HG02763 (cell line): ENCODE data around the gene RAB2B.
"Not testable (repeated sequence)": the region's sequence is repeated elsewhere in the genome, so short reads cannot be mapped to it uniquely, and the experiment has no call there.

Experiments used
- ATAC-seq: cut with Tn5 transposase; IDR thresholded peaks from one replicate; pipeline ENCODE4 v1.9.1; 2021; ENCODE audit warnings: mild to moderate bottlenecking, moderate library complexity; ENCODE audit not compliant: unreplicated experiment

RAB2B gene

DNA sequence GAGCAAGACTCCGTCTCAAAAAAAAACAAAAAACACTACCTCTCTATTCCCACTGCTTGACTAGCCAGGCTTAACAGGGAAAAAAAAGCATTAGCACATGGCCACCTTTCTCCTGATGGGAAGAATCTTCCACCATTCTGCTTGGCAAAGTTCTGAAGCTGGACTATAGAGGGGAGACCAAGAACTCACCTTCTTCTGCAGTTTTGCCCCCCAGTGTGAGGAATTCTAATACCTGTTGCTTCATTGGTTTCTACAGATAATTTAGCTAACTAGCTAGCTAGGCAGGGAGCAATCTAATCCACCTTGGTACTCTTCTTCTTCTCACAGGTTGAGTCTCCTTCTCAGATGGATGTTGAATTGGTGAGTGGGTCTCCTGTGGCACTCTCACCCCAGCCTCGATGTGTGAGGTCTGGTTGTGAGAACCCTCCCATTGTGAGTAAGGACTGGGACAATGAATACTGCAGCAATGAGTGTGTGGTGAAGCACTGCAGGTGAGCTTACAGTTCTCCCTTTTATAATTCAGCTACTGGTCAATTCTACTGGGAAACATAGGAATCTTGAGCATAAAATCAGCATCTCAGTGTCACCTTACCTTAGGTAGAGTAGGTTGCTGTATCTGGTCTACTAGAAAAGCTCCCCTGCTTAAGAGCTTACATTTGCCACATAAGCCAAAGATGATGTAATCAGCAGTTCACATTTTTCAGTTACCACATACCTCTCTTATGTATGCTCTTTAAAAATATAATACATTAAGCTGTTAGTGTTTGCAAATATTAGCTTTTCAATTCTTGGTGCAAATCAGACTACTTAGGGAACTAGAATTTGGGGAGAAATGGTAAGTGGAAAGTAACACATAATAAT is 18.4 kb upstream of the RAB2B start:
- ATAC-seq: no peak

DNA sequence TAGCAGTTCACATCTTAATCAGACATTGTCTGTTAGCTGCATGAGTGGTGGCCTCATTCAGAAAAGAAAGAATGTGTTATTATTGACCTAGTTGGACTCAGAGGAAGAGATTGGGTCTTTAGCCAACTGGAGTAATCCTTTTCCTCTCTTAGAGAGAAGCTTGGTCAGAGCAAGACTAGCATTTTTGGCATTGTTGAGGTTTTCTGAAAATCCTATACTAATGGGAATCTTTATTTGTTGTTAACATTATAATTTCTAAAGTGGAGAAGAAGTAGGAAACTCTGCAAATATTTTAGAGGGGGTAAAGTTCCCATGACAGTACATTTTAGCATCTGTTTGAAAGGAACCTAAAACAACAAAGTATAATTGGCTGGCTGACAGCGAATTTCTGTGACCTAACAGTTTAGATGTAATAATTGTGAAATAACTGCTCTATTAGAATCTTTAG is 9.9 kb upstream of the RAB2B start:
- ATAC-seq: no peak

DNA sequence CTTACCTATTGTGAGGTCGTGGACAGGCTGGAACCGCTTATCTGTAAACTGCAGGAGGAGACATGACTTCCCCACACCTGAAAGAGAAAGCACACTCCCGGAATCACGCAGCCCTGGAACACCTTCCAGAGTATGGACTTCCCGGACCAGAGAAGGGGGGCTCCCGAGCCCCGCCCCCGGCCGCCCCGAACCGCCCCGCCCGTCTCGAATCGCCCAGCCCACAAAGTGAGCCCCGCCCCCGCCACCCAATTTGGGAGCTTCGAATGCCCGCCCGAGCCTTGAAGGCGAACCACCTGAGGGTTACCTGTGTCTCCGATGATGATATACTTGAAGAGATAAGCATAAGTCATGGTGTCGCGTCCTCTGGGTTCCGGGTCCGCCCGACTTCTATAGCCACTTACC is 235 bp downstream of the RAB2B start:
- peak; percentile 33 for ATAC-seq

DNA sequence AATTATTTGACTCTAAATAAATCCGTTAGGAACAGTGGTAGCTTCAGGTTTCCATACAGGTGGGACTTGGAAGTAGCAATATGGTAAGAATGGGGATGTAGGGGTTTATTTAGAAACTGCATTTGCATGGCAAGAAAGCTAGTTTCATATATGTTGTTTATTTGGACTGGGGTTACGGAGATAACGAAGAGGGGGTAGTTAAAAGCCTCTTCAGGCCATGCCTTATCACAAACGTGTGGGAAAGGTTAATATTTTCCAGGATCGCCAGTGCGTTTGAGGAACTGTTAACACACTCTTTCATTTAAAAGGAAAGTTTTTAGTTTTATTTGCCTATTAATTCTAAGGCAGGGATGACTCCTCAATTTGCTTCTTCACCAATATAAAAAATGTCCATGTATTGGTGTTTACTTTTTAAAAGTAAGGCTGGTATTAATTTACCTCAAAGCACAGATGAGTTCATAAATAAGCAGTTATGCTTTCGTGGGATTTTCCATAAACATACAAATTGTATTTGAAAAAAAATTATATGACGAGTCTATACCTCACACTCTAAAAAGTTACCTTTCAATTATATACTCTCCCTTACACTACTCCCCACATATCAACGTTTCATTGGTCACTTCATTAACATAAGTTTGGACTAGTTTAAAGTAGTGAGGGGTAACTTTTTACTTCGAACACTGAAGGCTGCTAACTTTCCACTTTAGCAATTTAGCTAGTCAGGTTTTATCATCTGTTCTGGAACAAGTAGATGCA is 814 bp downstream of the RAB2B start:
- ATAC-seq: no peak

DNA sequence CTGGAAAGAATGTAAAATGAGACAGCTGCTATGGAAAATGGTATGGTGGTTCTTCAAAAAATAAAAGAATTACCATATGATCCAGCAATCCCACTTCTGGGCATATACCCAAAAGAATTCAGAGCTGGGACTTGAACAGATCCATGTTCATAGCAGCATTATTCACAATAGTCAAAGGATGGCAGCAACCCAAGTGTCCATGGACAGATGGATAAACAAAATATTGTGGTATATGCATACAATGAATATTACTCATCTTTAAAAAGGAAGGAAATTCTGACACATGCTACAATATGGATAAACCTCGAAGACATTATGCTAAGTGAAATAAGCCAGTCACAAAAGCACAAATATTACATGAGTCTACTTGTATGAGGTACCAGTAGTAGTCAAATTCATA is 9.1 kb downstream of the RAB2B start:
- ATAC-seq: no peak

DNA sequence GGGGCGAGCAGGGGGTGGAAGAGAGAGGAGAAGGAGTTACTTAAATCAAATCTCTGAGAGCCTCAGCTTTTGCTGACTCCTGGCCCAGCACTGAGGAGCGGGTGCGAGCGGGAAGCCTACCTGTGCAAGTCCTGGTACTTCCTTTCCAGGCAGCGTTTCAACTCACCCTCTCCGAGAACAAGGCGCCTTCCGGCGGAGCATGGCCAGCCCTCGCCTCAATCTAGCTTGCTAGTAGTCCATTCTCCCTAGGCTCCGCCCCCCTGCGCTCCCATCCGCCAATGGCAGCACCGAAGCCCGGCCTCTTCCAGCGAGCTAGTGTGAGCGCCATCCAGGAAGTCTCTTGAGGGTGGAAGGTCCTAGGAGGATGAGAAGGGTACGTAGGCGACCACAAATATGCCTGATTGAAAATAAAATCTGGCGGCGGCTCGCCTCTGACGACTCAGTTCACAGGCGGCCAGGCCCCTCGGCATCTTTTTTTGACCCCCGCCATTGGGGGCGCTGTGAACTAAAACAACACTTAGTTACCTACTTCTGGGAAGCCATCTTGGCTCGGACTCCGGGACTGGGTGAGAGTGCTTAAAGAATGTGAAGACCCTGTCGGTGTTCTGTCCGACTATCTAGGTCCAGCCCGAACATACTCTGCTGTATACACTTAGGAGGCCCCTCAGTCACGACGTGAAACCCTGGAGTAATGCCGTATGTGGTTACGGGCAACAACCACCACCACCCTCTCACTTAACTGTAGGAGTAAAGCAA is 20.7 kb downstream of the RAB2B start, which contains the start of gene CHD8:
Gene CHD8 (minus strand): TSS at position 212 of the 756 bp plus-strand sequence. CDS start 24,480 bp downstream, outside the sequence.
- peak; percentile 96 for ATAC-seq

DNA sequence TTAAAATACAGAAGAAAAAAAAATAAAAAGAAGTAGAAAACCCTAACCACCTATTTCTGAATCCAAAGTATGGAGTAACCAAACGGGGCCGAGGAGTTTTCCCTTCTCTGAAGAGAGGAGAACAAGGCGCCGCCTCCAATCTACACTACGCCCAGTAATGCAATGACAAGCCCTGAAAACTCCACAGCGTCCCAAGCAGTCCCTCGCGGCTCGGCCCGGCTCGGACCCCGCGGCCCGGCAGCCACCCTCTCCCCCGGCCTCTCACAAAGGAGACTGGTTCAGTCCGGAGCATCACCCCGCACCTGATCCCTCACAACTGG is 21.2 kb downstream of the RAB2B start:
- peak; percentile 2 for ATAC-seq

DNA sequence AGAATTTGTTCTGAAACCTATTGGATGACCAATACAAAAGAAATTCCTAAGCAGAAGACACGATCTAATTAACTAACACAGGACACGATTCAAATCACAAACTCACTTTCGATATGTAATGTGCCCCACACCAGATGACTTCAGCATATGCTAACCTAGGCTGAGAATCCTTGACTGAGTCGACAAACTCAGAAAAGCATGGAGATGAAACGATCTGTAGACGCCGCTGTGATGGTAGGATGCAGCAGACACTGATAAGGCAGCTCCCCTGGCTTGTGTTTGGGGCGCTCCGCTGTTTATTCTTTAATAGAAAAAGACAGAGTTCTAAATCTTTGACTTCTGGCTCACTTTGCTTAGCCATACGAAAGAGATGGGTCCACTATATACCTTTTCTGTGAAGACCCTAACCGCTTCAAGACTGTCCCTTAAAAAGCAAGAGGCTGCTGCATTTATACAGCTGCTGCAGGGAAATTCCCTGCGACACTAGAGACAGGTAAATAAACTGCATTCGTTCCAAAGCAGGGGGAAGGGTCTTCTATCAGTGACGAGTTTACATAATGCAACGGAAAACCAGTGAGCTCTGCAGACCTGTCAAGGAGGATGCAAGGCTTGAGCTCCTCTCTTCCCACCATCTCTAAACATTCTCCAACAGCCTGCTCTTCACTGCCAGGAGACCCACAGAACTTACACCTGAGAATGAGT is 21.8 kb downstream of the RAB2B start:
- ATAC-seq: no peak

DNA sequence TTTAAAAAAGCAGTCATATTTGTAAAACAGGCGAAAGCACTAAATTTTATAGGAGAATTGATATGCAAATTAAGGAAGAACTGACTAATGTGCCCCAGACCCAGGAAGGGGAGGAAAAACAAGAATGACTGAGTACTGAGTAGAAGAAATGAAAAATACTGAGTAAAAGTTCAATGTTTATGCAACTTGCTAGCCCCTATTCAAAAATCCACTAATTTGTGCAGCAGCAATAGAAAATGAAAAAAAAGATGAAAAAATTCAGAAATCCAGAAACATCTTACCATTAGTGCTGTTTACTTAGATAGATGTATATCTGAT is 26.9 kb downstream of the RAB2B start:
- ATAC-seq: no peak

DNA sequence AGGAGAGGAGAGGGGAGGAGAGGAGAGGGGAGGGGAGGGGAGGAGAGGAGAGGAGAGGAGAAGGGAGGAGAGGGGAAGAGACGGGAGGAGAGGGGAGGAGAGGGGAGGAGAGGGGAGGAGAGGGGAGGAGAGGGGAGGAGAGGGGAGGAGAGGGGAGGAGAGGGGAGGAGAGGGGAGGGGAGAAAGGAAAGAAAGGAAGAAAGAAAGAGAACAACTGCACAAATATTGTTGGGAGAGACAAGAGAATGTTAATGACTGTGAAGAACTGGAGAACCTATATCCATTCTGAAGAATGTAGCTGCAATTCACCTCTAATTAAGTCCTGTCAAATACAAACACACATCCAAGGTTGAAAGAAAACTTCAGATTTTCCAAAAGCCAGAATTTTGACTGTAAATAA is 34.1 kb downstream of the RAB2B start:
- not testable (repeated sequence) for ATAC-seq

DNA sequence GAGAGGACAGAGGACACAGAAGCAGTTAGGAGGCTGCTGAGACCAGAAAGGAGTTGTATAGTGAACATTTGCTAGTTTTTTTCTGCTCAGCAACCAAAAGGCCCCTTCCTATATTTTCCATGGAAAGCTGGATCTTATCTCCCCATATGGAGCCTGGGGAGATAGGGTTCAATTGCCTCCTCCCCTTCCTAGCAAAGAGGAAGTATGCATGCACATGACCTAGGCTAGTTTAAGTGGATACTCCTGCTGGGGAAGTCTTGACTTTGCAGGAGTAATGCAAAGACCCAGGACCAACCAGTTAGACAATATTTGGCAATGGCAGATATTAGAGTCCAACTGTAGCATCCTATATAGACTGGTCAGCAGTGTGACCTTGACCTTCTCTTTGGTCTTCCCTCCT is 35.9 kb downstream of the RAB2B start:
- ATAC-seq: no peak

DNA sequence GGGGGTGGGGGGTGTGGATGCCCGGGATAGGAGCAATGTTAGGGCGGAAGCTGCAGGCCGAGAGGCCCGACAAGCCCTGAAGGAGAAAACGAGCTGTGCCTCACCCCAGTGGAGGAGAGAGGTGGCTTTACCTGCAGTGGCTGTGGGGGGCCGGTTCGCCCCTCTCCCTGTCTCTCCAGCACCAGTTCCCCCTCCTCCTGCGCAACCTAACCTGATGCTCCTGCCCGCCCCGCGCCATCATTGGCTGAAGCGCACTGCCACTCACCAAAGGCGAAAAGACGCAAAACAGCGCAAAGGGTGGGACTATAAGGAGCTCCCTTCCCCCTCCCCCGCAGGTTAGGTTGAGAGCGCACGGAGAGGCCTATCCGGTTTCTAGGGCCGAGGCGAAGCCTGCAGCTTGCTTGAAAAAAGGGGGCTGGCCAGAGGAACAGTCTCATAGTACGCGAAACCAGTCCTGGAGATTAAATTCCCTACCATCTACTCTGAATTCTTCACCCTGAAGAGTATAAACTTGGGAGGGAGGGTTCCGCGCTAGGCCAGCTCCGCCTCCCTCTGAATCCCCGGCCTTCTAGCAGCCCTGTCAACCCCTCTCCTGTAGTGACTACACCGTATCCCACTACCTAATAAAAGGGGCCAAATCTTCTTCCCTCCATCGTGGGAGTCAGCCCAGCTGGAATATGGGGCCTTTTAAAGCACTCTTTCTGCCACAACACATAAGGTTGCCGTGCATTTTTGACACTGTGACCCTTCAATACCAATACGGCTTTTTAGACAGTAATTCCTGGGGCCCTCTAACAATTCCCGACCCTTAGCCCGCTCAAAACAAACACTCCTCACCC is 39.5 kb downstream of the RAB2B start:
- ATAC-seq: peak; percentile 99

DNA sequence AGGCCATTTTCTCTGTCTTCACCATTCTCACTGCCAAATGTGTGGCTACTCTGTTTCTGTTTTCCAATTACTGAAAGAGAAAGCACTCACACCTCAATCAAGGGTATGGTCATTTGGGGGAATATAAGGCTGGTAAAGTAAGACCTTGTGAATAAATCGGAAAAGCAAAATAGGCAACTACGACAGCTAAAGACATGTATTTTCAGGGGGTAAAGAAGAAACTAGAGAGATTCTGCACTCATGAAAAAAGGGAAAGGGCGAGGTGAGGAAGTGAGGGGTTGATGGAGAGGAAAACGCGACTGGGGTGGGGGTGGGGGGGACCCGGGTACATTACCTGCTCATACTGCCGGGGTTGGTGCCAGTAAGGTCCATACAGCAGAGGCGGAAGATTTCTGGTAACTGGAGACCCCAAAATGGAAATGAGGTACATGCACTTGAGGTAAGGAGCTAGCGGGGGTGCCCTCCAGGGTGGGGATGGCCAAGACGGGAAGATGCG is 40.1 kb downstream of the RAB2B start:
- no peak for ATAC-seq

DNA sequence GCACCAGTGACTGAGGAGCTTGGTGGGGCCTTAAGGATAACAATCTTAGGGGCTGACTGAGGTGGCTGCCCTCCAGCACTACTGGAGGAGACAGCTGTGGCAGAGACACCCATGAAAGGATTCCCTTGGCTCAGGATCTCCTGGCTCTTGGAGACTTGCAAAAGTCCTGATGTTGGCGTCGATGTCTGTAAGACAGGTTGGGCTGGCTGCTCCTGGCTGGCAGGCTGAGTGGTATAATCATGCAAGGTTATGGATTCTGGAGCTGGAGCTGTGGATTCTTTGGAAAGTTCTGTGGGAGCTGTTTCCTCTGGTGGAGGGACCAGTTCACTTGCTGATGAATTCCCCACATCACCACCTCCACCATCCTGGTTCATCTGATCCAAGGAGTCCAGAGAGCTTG is 45.6 kb downstream of the RAB2B start:
- no peak for ATAC-seq

DNA sequence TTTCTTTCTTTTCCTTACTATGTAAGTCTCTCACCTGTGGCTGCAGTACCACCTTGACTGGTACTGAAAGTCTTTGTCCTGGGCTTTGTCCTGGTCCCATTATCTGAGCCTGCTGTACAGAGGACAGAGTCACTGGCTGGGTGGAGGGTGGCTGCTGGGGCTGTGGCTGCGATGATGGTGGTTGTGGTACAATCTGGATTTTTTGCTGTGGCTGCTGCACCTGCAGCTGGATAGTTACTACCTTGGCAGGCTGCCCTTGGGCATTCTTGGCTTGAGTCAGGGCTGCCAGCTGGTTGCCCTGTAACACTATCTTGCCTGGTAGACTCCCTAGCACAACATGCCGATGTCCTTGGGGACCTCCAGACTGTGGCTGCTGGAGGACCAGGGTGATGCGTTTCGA is 47.8 kb downstream of the RAB2B start:
- ATAC-seq: no peak

DNA sequence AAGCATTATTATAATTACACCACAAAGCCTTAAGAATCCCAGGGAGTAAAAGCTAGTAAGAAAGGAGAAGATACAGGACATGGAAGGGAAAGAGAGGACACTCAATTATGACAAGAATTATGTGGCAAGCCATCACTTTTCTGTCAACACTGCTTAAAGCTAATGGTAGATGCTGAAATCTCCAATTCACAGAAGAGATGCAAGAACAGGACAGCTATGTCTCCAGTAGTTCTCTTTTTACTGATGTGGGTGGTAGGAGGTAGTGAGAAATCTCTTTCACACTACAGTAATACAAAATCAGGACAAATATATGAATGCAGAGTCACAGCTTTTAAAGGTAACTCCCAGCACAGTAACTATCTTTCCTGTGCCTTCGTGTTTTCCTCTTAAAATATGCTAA is 50.1 kb downstream of the RAB2B start:
- no peak for ATAC-seq

DNA sequence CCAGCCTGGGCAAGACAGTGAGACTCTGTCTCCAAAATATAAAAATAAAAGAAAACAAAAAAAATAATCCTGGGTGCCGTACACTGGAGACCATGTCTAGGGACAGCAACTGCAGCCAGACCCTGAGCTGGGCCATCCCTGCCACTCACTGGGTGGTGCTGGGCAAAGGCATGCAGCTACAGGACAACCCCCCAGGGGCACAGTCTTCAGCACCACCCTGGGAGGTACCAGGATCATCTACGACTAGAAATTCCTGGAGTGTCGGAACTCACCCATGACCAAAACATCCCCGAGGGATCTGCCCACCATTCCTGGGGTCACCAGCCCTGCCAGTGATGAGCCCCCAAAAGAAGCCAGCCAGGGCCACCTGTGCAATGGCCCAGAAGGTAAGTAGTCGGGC is 57.2 kb downstream of the RAB2B start:
- no peak for ATAC-seq

DNA sequence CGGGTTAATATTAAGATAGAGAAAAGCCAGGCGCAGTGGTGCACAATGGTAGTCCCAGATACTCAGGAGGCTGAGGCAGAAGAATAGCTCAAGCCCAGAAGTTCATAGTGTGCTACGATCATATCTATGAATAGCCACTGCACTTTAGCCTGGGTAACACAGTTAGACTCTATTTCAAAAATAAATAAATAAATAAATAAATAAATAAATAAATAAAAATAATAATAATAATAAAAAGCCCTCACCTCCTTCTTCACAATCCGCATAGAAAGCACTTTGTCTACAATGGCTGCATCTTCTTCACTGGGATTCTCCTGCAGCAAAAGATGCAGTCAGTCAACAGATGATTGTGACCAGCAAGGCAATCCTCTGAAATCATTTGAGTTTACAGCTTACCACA is 61.4 kb downstream of the RAB2B start:
- ATAC-seq: no peak

DNA sequence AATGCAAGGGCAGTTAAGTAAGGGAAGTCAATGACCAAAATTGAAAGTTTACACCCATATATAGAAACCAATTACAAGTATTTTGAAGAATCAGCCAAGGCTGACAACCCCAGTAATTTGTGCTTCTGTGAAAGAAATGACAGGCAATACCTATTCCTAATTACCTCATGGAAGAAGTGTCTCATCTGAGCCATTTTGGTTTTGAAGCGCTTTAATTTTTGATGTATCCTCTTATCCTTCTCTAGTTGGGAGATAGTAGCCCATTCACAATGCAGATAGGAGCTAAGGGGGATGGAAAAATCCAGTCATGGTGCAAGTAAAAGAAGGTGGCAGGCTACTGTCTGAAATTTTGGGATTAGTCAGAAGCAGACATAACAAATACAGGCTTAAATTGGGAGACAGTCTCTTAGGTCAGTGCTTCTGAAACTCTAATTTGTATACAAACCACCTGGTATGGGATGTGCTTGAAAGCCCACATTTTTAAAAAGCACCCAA is 62.6 kb downstream of the RAB2B start:
- no peak for ATAC-seq
